LNCaP clone FGC (cell line): Measurements from ENCODE around the gene SLC22A4.

Experiments
- DNase-seq: peaks from one replicate; pipeline ENCODE4 v3.0.0-alpha.2; 2011; ENCODE audit warnings: low read depth
- H3K4me3 ChIP-seq: 2 replicates; pipeline ENCODE4 v1.5.1; 2011; ENCODE audit warnings: mild to moderate bottlenecking, low read depth, low read length, control low read depth
- CTCF ChIP-seq: IDR thresholded peaks from 2 replicates; pipeline ENCODE4 v1.5.1; 2012; ENCODE audit warnings: mild to moderate bottlenecking; ENCODE audit not compliant: control insufficient read depth, insufficient read depth; ENCODE audit errors: extremely low read depth

The SLC22A4 gene

GRCh38 chr5:132389585-132390286 lies 95.5 kb downstream of the SLC22A4 start:
- no peak overlapping the region for H3K4me3 ChIP-seq
- no peak for TF ChIP-seq CTCF
- DNase-seq: no peak

- DNase-seq: no peak
- TF ChIP-seq CTCF: no peak
- H3K4me3 ChIP-seq: no peak overlapping the region
Observed at GRCh38 chr5:132391247-132391646, 97.1 kb downstream of the SLC22A4 start.

GRCh38 chr5:132391870-132392269 lies 97.7 kb downstream of the SLC22A4 start:
- TF ChIP-seq CTCF: no peak
- no peak overlapping the region for H3K4me3 ChIP-seq
- no peak for DNase-seq

GRCh38 chr5:132392411-132392810 lies 98.2 kb downstream of the SLC22A4 start:
- TF ChIP-seq CTCF: no peak
- H3K4me3 ChIP-seq: no peak overlapping the region
- DNase-seq: no peak

GRCh38 chr5:132392978-132393825 lies 99.0 kb downstream of the SLC22A4 start:
- no peak for DNase-seq
- no peak overlapping the region for H3K4me3 ChIP-seq
- no peak for TF ChIP-seq CTCF
